Breast epithelium (tissue), 3 donors: ENCODE results near the gene CEP164.

Experiments used
- CTCF ChIP-seq, 3 donors: fragments of 450-650 bp; IDR thresholded peaks; one replicate each; pipeline ENCODE4 v1.5.1; 2016 to 2017; ENCODE audit warnings: antibody characterized with exemption in 3 of 3, mild to moderate bottlenecking in 3 of 3, moderate library complexity in 3 of 3
- POLR2A ChIP-seq: fragments of 450-650 bp; IDR thresholded peaks from one replicate; pipeline ENCODE4 v1.6.1; 2016; ENCODE audit warnings: antibody characterized with exemption, mild to moderate bottlenecking, moderate library complexity

- TF ChIP-seq CTCF (IDR thresholded peaks at IDR 0.05) (no peak), POLR2A (no peak)
Measured at GRCh38 chr11:117421041-117421440, 93.4 kb downstream of the CEP164 start.
